Aortic smooth muscle cell (primary cell): ENCODE data around the gene C11orf98. TPM values are rescaled to one million over a fixed set of nuclear protein-coding genes. Genes with fewer than 3 reads are reported as not detected.

Experiments
- total RNA-seq: library from RNA; depleted of rRNA; stranded (reverse); fragments of >200 nt; gene quantifications from 2 replicates; pipeline ENCODE4 v1.2.3, GENCODE V29; 2014

C11orf98 gene
- total RNA-seq = 32.3 and 46.8 TPM in 2 replicates

GRCh38 chr11:62665075-62665598 lies at the start of gene C11orf98, which contains the start of gene CSKMT:
Gene C11orf98 (minus strand): TSS chr11:62665210. CDS start chr11:62665169, 41 bp downstream.
Gene CSKMT (plus strand): TSS chr11:62665312. CDS start chr11:62665880, 568 bp downstream.

GRCh38 chr11:62707277-62707861 lies 42.4 kb upstream of the C11orf98 start, which contains the start of the genes BSCL2 and GNG3:
Gene BSCL2 (minus strand): TSS chr11:62707424. CDS start chr11:62707195, 229 bp downstream.
Gene GNG3 (plus strand): TSS chr11:62707676. CDS start chr11:62708296, 620 bp downstream.

GRCh38 chr11:62689421-62690183 lies 24.6 kb upstream of the C11orf98 start, which contains the start of gene LRRN4CL:
Gene LRRN4CL (minus strand): TSS chr11:62689530. CDS start chr11:62688508, 1,022 bp downstream.

GRCh38 chr11:62678770-62679696 lies 14.0 kb upstream of the C11orf98 start, which contains the start of gene UBXN1:
Gene UBXN1 (minus strand): TSS chr11:62679073. CDS start chr11:62678923, 150 bp downstream.

GRCh38 chr11:62671608-62672389 lies 6.8 kb upstream of the C11orf98 start, which contains the start of the genes LBHD1 and UQCC3:
Gene LBHD1 (minus strand): TSS chr11:62672267. CDS start chr11:62670031, 2,236 bp downstream.
Gene UQCC3 (plus strand): TSS chr11:62671673. CDS start chr11:62671746, 73 bp downstream.

GRCh38 chr11:62645946-62646824 lies 18.8 kb downstream of the C11orf98 start, which contains the start of gene GANAB:
Gene GANAB (minus strand): TSS chr11:62646613. CDS start chr11:62646599, 14 bp downstream.

GRCh38 chr11:62621567-62622470 lies 43.2 kb downstream of the C11orf98 start, which contains the start of gene B3GAT3:
Gene B3GAT3 (minus strand): TSS chr11:62621986. CDS start chr11:62621947, 39 bp downstream.

Other genes with a start within 250 kb of the C11orf98 start
- not detected in 2 replicates for gene SCGB1A1, start 246.2 kb downstream of the C11orf98 start, total RNA-seq
- 643 and 750 TPM in 2 replicates for gene AHNAK, start 118.4 kb downstream of the C11orf98 start, total RNA-seq
- gene EEF1G, start 91.3 kb downstream of the C11orf98 start, total RNA-seq = 1,386 and 1,416 TPM in 2 replicates
- gene TUT1, start 73.7 kb downstream of the C11orf98 start, total RNA-seq = 5.4 and 6.4 TPM in 2 replicates
- 102 and 120 TPM in 2 replicates for gene MTA2, start 63.3 kb downstream of the C11orf98 start, total RNA-seq
- 20.9 and 25.7 TPM in 2 replicates for gene EML3, start 52.4 kb downstream of the C11orf98 start, total RNA-seq
- gene ROM1, start 52.0 kb downstream of the C11orf98 start, total RNA-seq = 10.3 and 10.6 TPM in 2 replicates
- 32.6 and 39.9 TPM in 2 replicates for gene B3GAT3, start 43.2 kb downstream of the C11orf98 start, total RNA-seq
- 243 and 244 TPM in 2 replicates for gene GANAB, start 18.6 kb downstream of the C11orf98 start, total RNA-seq
- 16.8 and 22.2 TPM in 2 replicates for gene INTS5, start 11.9 kb downstream of the C11orf98 start, total RNA-seq
- gene CSKMT, start 102 bp upstream of the C11orf98 start, total RNA-seq = 4.9 and 9.1 TPM in 2 replicates
- gene UQCC3, start 6.5 kb upstream of the C11orf98 start, total RNA-seq = 11.9 and 15.1 TPM in 2 replicates
- 2.4 and 2.8 TPM in 2 replicates for gene LBHD1, start 7.1 kb upstream of the C11orf98 start, total RNA-seq
- gene UBXN1, start 13.9 kb upstream of the C11orf98 start, total RNA-seq = 134 and 158 TPM in 2 replicates
- 3.3 and 3.4 TPM in 2 replicates for gene LRRN4CL, start 24.3 kb upstream of the C11orf98 start, total RNA-seq
- gene BSCL2, start 42.2 kb upstream of the C11orf98 start, total RNA-seq = 57.1 and 67.2 TPM in 2 replicates
- not detected in 2 replicates for gene GNG3, start 42.5 kb upstream of the C11orf98 start, total RNA-seq
- gene HNRNPUL2, start 62.2 kb upstream of the C11orf98 start, total RNA-seq = 12.6 and 14.9 TPM in 2 replicates
- 28.5 and 31.1 TPM in 2 replicates for gene TTC9C, start 63.3 kb upstream of the C11orf98 start, total RNA-seq
- gene ZBTB3, start 89.0 kb upstream of the C11orf98 start, total RNA-seq = 11.0 and 11.2 TPM in 2 replicates
- gene POLR2G, start 96.4 kb upstream of the C11orf98 start, total RNA-seq = 97.0 and 98.7 TPM in 2 replicates
- 16.2 and 17.6 TPM in 2 replicates for gene TAF6L, start 106.2 kb upstream of the C11orf98 start, total RNA-seq
- gene TMEM179B, start 122.2 kb upstream of the C11orf98 start, total RNA-seq = 24.3 and 24.4 TPM in 2 replicates
- 13.2 and 15.1 TPM in 2 replicates for gene TMEM223, start 126.8 kb upstream of the C11orf98 start, total RNA-seq
- 15.5 and 21.6 TPM in 2 replicates for gene NXF1, start 140.2 kb upstream of the C11orf98 start, total RNA-seq
- gene STX5, start 166.8 kb upstream of the C11orf98 start, total RNA-seq = 41.7 and 42.4 TPM in 2 replicates
- gene TEX54, start 167.6 kb upstream of the C11orf98 start, total RNA-seq = not detected in 2 replicates
- gene WDR74, start 174.4 kb upstream of the C11orf98 start, total RNA-seq = 31.3 and 49.8 TPM in 2 replicates
- 175 and 242 TPM in 2 replicates for gene SLC3A2, start 215.7 kb upstream of the C11orf98 start, total RNA-seq